Dermis microvascular lymphatic vessel endothelial cell (primary cell): Measurements from ENCODE around the gene TRIM17. TPM values are rescaled to one million over a fixed set of nuclear protein-coding genes. Genes with fewer than 3 reads are reported as not detected.

Experiments
- DNase-seq, 2 donors: peaks; one replicate each; pipeline versions ENCODE4 v3.0.0 to v3.0.0-alpha.2; 2010; ENCODE audit warnings: low read depth in 2 of 2
- total RNA-seq: library from RNA; depleted of rRNA; stranded (reverse); fragments of >200 nt; gene quantifications from 2 replicates; pipeline ENCODE4 v1.2.1, GENCODE V29; 2014

TRIM17 gene
- total RNA-seq, 1 donor from 2014 or later, result not detected

DNA sequence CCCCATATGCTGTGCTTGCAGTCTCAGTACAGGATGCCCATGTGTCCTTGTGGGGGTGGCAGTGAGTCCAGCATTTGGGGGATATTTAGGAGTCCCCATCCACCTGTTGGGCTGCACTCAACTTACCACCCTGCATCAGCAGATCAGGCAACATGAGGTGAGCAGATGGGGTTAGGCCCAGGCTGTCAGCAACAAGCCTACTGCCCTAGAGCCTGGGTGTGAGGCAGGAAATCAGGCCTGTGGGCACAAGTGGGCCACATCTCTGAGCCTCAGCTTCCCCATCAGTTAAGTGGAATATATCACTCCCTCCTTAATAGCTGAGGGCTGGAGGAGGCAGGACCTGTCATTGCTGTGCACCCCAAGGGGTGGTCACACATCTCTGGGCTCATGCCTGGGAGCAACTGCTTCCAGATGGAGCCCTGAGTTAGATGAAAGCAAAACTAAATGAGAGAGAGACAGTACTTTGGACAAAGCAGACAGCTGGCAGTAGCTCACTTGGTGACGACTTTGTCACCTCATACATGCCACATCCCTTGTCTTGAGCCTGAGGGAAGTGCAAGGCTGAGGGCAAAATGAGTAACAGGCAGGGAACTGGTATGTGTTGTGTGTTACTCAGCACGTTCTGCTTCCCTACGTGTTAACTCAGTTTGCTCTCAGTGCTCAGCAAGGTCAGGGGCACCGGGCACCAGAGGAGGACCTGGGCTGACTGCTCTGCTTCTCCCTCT, 58.5 kb downstream of the TRIM17 start:
- no peak for DNase-seq

Other genes starting within 250 kb of the TRIM17 start
- gene OBSCN, start 208.8 kb downstream of the TRIM17 start, total RNA-seq, result 2.3 and 5.8 TPM in 2 replicates
- gene TRIM11, start 10.0 kb downstream of the TRIM17 start, total RNA-seq, result 10.4 and 14.8 TPM in 2 replicates
- 28.9 and 39.8 TPM in 2 replicates for gene RNF187, start 70.5 kb upstream of the TRIM17 start, total RNA-seq